IMR-90 (cell line): ENCODE results near the gene AUTS2. TPM values are rescaled to one million over a fixed set of nuclear protein-coding genes. Genes with fewer than 3 reads are reported as not detected.

ENCODE experiments used
- ATAC-seq: fragments of 200-7000 bp; cut with Tn5 transposase; 2 replicates; pipeline ENCODE4 v1.9.1; 2020; ENCODE audit warnings: low read depth, mild to moderate bottlenecking, moderate library complexity
- BruUV-seq: library from RNA; stranded (reverse); fragments of 400-500 nt; replicated peaks from 2 replicates; lab custom pipeline; 2021; lab: Mats Ljungman, UMichigan
- CTCF ChIA-PET: fragments of 300-600 bp; formaldehyde crosslinking; extraction: SDS; loops from one replicate; lab custom pipeline; 2021; ENCODE audit warnings: antibody characterized with exemption; lab: Yijun Ruan, JAX
- POLR2A ChIA-PET: fragments of 300-600 bp; sonication (Branson Sonifier 250); formaldehyde crosslinking; loops from one replicate; lab custom pipeline; 2022; ENCODE audit warnings: antibody characterized with exemption; ENCODE audit not compliant: unreplicated experiment; lab: Charles Lee
- DNase-seq: peaks from one replicate; pipeline ENCODE4 v3.0.0; 2013
- H2AFZ ChIP-seq: replicated peaks from 2 replicates; pipeline ENCODE3; 2013; ENCODE audit warnings: low read length, mild to moderate bottlenecking; ENCODE audit not compliant: poor library complexity
- H2AK5ac ChIP-seq: 2 replicates; pipeline ENCODE4 v1.6.1; 2013; ENCODE audit warnings: low read depth, low read length, inconsistent platforms
- H2AK9ac ChIP-seq: replicated peaks from 2 replicates; pipeline ENCODE3; 2013; ENCODE audit warnings: mild to moderate bottlenecking, low read depth, low read length, moderate library complexity; ENCODE audit not compliant: poor library complexity
- H2BK120ac ChIP-seq: 2 replicates; pipeline ENCODE4 v1.6.1; 2013; ENCODE audit warnings: low read depth, low read length, inconsistent platforms
- H2BK15ac ChIP-seq: 3 replicates; pipeline ENCODE4 v1.6.1; 2013; ENCODE audit warnings: low read depth, low read length, inconsistent platforms
- H2BK20ac ChIP-seq: 2 replicates; pipeline ENCODE4 v1.6.1; 2013; ENCODE audit warnings: low read depth, mild to moderate bottlenecking, inconsistent platforms, low read length, moderate library complexity
- H2BK5ac ChIP-seq: 2 replicates; pipeline ENCODE4 v1.6.1; 2013; ENCODE audit warnings: mild to moderate bottlenecking, low read depth, low read length, inconsistent platforms; ENCODE audit not compliant: poor library complexity, severe bottlenecking
- H3K14ac ChIP-seq: replicated peaks from 2 replicates; pipeline ENCODE4 v1.6.1; 2013; ENCODE audit warnings: low read depth, low read length, inconsistent platforms
- H3K18ac ChIP-seq: 2 replicates; pipeline ENCODE4 v1.6.1; 2013; ENCODE audit warnings: low read depth, low read length, control low read depth
- H3K23ac ChIP-seq: 2 replicates; pipeline ENCODE4 v1.6.1; 2013; ENCODE audit warnings: low read depth, low read length, inconsistent platforms
- H3K27ac ChIP-seq: 2 replicates; pipeline ENCODE4 v1.5.1; 2013; ENCODE audit warnings: mild to moderate bottlenecking, control low read depth, low read length; ENCODE audit not compliant: insufficient read depth
- H3K27me3 ChIP-seq: 2 replicates; pipeline ENCODE4 v1.6.1; 2013; ENCODE audit warnings: low read length; ENCODE audit not compliant: control insufficient read depth, insufficient read depth
- H3K36me3 ChIP-seq: 2 replicates; pipeline ENCODE4 v1.6.1; 2013; ENCODE audit warnings: low read length, mixed read lengths; ENCODE audit not compliant: control insufficient read depth, insufficient read depth
- H3K4ac ChIP-seq: 2 replicates; pipeline ENCODE4 v1.6.1; 2013; ENCODE audit warnings: low read depth, low read length, inconsistent platforms
- H3K4me1 ChIP-seq: 2 replicates; pipeline ENCODE4 v1.6.1; 2013; ENCODE audit warnings: low read length, mixed read lengths; ENCODE audit not compliant: control insufficient read depth, insufficient read depth
- H3K4me2 ChIP-seq: 2 replicates; pipeline ENCODE4 v1.6.1; 2013; ENCODE audit warnings: low read depth, mild to moderate bottlenecking, control low read depth, low read length, moderate library complexity
- H3K4me3 ChIP-seq: 2 replicates; pipeline ENCODE4 v1.5.1; 2013; ENCODE audit warnings: low read depth, mild to moderate bottlenecking, control low read depth, low read length, moderate library complexity; ENCODE audit not compliant: insufficient read depth
- H3K56ac ChIP-seq: 2 replicates; pipeline ENCODE4 v1.6.1; 2013; ENCODE audit warnings: low read length, inconsistent platforms; ENCODE audit not compliant: insufficient read depth; ENCODE audit errors: extremely low read depth
- H3K79me1 ChIP-seq, 2 experiments: 2 replicates each; pipeline ENCODE4 v1.6.1; 2013; ENCODE audit warnings: low read length in 2 of 2, inconsistent platforms in 1 of 2, low read depth in 1 of 2
- H3K9ac ChIP-seq: 2 replicates; pipeline ENCODE4 v1.6.1; 2013; ENCODE audit warnings: low read depth, low read length, control low read depth
- H3K9me1 ChIP-seq: 2 replicates; pipeline ENCODE4 v1.6.1; 2013; ENCODE audit warnings: low read length, inconsistent platforms; ENCODE audit not compliant: insufficient read depth
- H3K9me3 ChIP-seq: 2 replicates; pipeline ENCODE4 v1.6.1; 2013; ENCODE audit warnings: low read length; ENCODE audit not compliant: control insufficient read depth, insufficient read depth
- H4K20me1 ChIP-seq: 2 replicates; pipeline ENCODE4 v1.6.1; 2013; ENCODE audit warnings: low read length, inconsistent platforms; ENCODE audit not compliant: insufficient read depth
- H4K5ac ChIP-seq: 2 replicates; pipeline ENCODE4 v1.6.1; 2013; ENCODE audit warnings: mild to moderate bottlenecking, low read depth, low read length, control low read depth
- H4K8ac ChIP-seq, 2 experiments: 2 replicates each; pipeline ENCODE4 v1.6.1; 2013; ENCODE audit warnings: low read depth in 2 of 2, low read length in 2 of 2, control low read depth in 1 of 2, inconsistent platforms in 1 of 2
- H4K91ac ChIP-seq: 2 replicates; pipeline ENCODE4 v1.6.1; 2013; ENCODE audit warnings: low read depth, low read length, inconsistent platforms; ENCODE audit not compliant: insufficient read depth
- BHLHE40 ChIP-seq: fragments of 150-350 bp; IDR thresholded peaks from 2 replicates; pipeline ENCODE4 v1.6.1; 2016; ENCODE audit warnings: mild to moderate bottlenecking, low read depth, low read length
- CEBPB ChIP-seq: IDR thresholded peaks from 2 replicates; pipeline ENCODE4 v1.6.1; 2012; ENCODE audit warnings: low read depth, low read length, improper control_type of control experiment
- CHD1 ChIP-seq: IDR thresholded peaks from 2 replicates; pipeline ENCODE4 v1.6.1; 2012; ENCODE audit warnings: low read depth, low read length, improper control_type of control experiment
- FOS ChIP-seq: fragments of 150-350 bp; IDR thresholded peaks from 2 replicates; pipeline ENCODE4 v1.6.1; 2016; ENCODE audit warnings: low read depth, low read length
- MAFK ChIP-seq: IDR thresholded peaks from 2 replicates; pipeline ENCODE4 v1.6.1; 2012; ENCODE audit warnings: low read depth, low read length, improper control_type of control experiment
- MAZ ChIP-seq: IDR thresholded peaks from 2 replicates; pipeline ENCODE4 v1.6.1; 2012; ENCODE audit warnings: low read depth, mild to moderate bottlenecking, low read length, improper control_type of control experiment, moderate library complexity, borderline replicate concordance
- MXI1 ChIP-seq: IDR thresholded peaks from 2 replicates; pipeline ENCODE4 v1.6.1; 2012; ENCODE audit warnings: low read depth, mild to moderate bottlenecking, low read length, moderate library complexity, borderline replicate concordance
- NFE2L2 ChIP-seq: fragments of 150-350 bp; IDR thresholded peaks from 2 replicates; pipeline ENCODE4 v1.6.1; 2016; ENCODE audit warnings: low read depth, mild to moderate bottlenecking, low read length
- POLR2A ChIP-seq: IDR thresholded peaks from 2 replicates; pipeline ENCODE4 v1.6.1; 2012; ENCODE audit warnings: mild to moderate bottlenecking, low read depth, low read length
- RCOR1 ChIP-seq: IDR thresholded peaks from 2 replicates; pipeline ENCODE4 v1.6.1; 2012; ENCODE audit warnings: mild to moderate bottlenecking, low read length, improper control_type of control experiment; ENCODE audit not compliant: insufficient replicate concordance
- RFX5 ChIP-seq: IDR thresholded peaks from 2 replicates; pipeline ENCODE4 v1.8.0; 2012; ENCODE audit warnings: low read depth, mild to moderate bottlenecking, low read length, moderate library complexity
- SMC3 ChIP-seq: fragments of 150-350 bp; IDR thresholded peaks from 2 replicates; pipeline ENCODE4 v1.6.1; 2016; ENCODE audit warnings: low read depth, mild to moderate bottlenecking, antibody characterized with exemption, low read length, moderate library complexity
- USF2 ChIP-seq: fragments of 150-350 bp; IDR thresholded peaks from 2 replicates; pipeline ENCODE4 v1.6.1; 2017; ENCODE audit warnings: mild to moderate bottlenecking, antibody characterized with exemption, low read length, low read depth
- WGBS, 2 experiments: methylation state at CpG; one replicate each; pipeline versions ENCODE4 v1.1.5 to v1.1.7; 2013; ENCODE audit warnings: missing lambda C conversion rate in 2 of 2; ENCODE audit not compliant: insufficient read length in 1 of 2; ENCODE audit errors: extremely low coverage in 2 of 2; 5-methylcytosine and 5-hydroxymethylcytosine counted together
- dilution Hi-C: fragments of 300-500 bp; cut with HindIII; formaldehyde crosslinking; loops from one replicate; pipeline ENCODE4 v1.14.3; 2018; ENCODE audit warnings: low sequenced_read_pairs; ENCODE audit not compliant: unreplicated experiment
- in situ Hi-C: fragments of 300-500 bp; cut with MboI; formaldehyde crosslinking; loops from 3 replicates; pipeline ENCODE4 v1.14.3; 2019; ENCODE audit warnings: low sequenced_read_pairs, inconsistent platforms, mixed read lengths
- intact Hi-C: fragments of 100-400 bp; cut with micrococcal nuclease; formaldehyde crosslinking; loops from 2 replicates; pipeline ENCODE4 v1.10.0; 2022
- polyA plus RNA-seq, 3 experiments: library from polyadenylated mRNA; depleted of rRNA; stranded (reverse); fragments of >200 nt; gene quantifications; 2 replicates each; pipeline ENCODE4 v1.2.3, GENCODE V29; 2012; ENCODE audit warnings: low replicate concordance in 1 of 3
- total RNA-seq: library from RNA; depleted of rRNA; stranded (reverse); fragments of >200 nt; gene quantifications from 2 replicates; pipeline ENCODE4 v1.2.3, GENCODE V29; 2012
- TF ChIP-seq, protein P1 (sequence below): conservative IDR thresholded peaks from 2 replicates; pipeline ENCODE4 v1.5.1; 2012; ENCODE audit warnings: mild to moderate bottlenecking, low read depth, low read length, improper control_type of control experiment
- TF ChIP-seq, protein P2 (sequence below): fragments of 150-350 bp; IDR thresholded peaks from 2 replicates; pipeline ENCODE4 v1.6.1; 2016; ENCODE audit warnings: low read depth, mild to moderate bottlenecking, low read length, moderate library complexity, borderline replicate concordance

The AUTS2 gene
- total and polyA plus RNA-seq, 2 of the 4 experiments (the other 2 are of a cell fraction): 0.90 to 3.0 TPM

DNA sequence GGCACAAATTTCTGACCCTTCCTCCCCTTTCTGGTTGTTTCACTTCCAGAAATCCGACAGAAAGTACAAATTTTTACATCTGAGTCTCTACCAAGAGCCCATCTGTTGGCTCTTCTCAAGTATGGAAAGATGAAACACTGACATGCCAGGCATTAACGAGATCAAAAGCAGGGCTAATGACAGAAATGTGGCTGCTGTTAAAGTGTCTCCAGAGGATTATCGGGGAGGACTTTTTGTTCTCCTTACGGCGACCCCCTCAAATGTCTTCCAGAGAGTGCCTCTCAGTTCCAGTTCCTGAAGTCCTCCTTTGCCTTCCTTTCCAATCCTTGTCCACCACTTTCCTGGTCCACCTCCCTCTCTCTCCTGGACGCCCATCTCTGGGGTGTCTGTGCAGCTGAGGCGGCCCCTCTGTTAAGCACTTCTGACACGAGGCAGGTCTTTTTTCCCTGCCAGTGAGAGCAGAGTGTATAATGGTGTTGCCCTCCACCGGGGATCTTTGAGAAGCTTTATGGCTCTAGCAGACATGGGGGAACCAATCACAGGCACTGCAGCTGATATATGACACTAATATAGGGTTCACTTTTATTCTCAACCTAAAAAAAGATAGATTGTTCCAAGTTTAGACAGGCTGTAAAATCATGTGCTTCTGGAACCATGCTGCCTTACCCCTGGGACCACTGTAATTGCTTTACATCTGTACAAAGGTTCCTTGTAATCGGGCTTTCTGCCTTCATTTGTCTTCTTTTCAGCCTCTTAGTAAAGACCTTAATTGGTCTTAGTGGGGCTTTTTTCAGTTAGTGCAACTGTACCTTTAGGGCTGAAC, 757.1 kb downstream of the AUTS2 start:
- H2AFZ ChIP-seq: no peak overlapping the region
- ChIA-PET CTCF (no interaction called here), POLR2A (no interaction called here)
- H4K91ac ChIP-seq: no peak overlapping the region
- H3K56ac ChIP-seq: no peak overlapping the region
- no peak for DNase-seq
- H4K20me1 ChIP-seq: no peaks in the 10 kb centered on the region
- H3K18ac ChIP-seq: no peak overlapping the region
- dilution Hi-C loops: no loop called here
- H3K9me3 ChIP-seq: no peaks in the 10 kb centered on the region
- no peak overlapping the region for H2AK9ac ChIP-seq
- no peak overlapping the region for H2BK5ac ChIP-seq
- WGBS, 2 experiments: 100% methylated on average over 1 of the region's 10 CpGs; no CpG with 5 or more reads in 1 of the 2 experiments
- ATAC-seq: no peak
- no peak overlapping the region for H2BK120ac ChIP-seq
- TF ChIP-seq MXI1: no peak
- no peak for TF ChIP-seq MAFK
- TF ChIP-seq RCOR1: no peak
- TF ChIP-seq NFE2L2: no peak
- TF ChIP-seq POLR2A: no peak
- TF ChIP-seq CHD1: no peak
- TF ChIP-seq, protein P1, sequence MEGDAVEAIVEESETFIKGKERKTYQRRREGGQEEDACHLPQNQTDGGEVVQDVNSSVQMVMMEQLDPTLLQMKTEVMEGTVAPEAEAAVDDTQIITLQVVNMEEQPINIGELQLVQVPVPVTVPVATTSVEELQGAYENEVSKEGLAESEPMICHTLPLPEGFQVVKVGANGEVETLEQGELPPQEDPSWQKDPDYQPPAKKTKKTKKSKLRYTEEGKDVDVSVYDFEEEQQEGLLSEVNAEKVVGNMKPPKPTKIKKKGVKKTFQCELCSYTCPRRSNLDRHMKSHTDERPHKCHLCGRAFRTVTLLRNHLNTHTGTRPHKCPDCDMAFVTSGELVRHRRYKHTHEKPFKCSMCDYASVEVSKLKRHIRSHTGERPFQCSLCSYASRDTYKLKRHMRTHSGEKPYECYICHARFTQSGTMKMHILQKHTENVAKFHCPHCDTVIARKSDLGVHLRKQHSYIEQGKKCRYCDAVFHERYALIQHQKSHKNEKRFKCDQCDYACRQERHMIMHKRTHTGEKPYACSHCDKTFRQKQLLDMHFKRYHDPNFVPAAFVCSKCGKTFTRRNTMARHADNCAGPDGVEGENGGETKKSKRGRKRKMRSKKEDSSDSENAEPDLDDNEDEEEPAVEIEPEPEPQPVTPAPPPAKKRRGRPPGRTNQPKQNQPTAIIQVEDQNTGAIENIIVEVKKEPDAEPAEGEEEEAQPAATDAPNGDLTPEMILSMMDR: no peak
- TF ChIP-seq CEBPB: no peak
- TF ChIP-seq BHLHE40: no peak
- TF ChIP-seq SMC3: no peak
- no peak for TF ChIP-seq USF2
- no peak for TF ChIP-seq FOS
- no peak for TF ChIP-seq RFX5
- no peak for TF ChIP-seq MAZ
- TF ChIP-seq, protein P2, sequence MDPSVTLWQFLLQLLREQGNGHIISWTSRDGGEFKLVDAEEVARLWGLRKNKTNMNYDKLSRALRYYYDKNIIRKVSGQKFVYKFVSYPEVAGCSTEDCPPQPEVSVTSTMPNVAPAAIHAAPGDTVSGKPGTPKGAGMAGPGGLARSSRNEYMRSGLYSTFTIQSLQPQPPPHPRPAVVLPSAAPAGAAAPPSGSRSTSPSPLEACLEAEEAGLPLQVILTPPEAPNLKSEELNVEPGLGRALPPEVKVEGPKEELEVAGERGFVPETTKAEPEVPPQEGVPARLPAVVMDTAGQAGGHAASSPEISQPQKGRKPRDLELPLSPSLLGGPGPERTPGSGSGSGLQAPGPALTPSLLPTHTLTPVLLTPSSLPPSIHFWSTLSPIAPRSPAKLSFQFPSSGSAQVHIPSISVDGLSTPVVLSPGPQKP: no peak
- H3K9ac ChIP-seq: no peak overlapping the region
- intact Hi-C loops: no loop called here
- no peak overlapping the region for H4K8ac ChIP-seq
- H2AK5ac ChIP-seq: no peak overlapping the region
- no peaks in the 10 kb centered on the region for H3K27me3 ChIP-seq
- H4K5ac ChIP-seq: no peak overlapping the region
- in situ Hi-C loops: no loop called here
- no peak overlapping the region for H3K14ac ChIP-seq
- no peak overlapping the region for H2BK15ac ChIP-seq
- H3K4ac ChIP-seq: no peak overlapping the region
- H3K4me2 ChIP-seq: no peak overlapping the region
- H2BK20ac ChIP-seq: no peak overlapping the region
- H3K23ac ChIP-seq: no peak overlapping the region
- H3K79me1 ChIP-seq: no peaks in the 10 kb centered on the region
- H3K27ac ChIP-seq: no peak overlapping the region
- BruUV-seq: no TSS peak
- no peak overlapping the region for H3K4me3 ChIP-seq
- H3K4me1 ChIP-seq: no peaks in the 10 kb centered on the region
- H3K9me1 ChIP-seq: no peaks in the 10 kb centered on the region
- no peaks in the 10 kb centered on the region for H3K36me3 ChIP-seq
